NCI-H146 treated with DMSO at 0.1 percent for 48 hours (cell line): ENCODE results near the gene PTPRN2.

ENCODE experiments used
- DNase-seq: peaks from one replicate; lab custom pipeline; 2025; ENCODE audit not compliant: unreplicated experiment; lab: John Stamatoyannopoulos, UW

The PTPRN2 gene

GRCh38 chr7:158556721-158557440 lies 30.7 kb downstream of the PTPRN2 start:
- DNase-seq, result no peak

GRCh38 chr7:158555034-158555520 lies 32.5 kb downstream of the PTPRN2 start:
- no peak for DNase-seq

GRCh38 chr7:158550886-158551452 lies 36.7 kb downstream of the PTPRN2 start:
- DNase-seq, result no peak

GRCh38 chr7:158550394-158550700 lies 37.3 kb downstream of the PTPRN2 start:
- DNase-seq, result no peak

GRCh38 chr7:158549616-158550393 lies 37.8 kb downstream of the PTPRN2 start:
- no peak for DNase-seq

GRCh38 chr7:158549176-158549615 lies 38.4 kb downstream of the PTPRN2 start:
- no peak for DNase-seq

GRCh38 chr7:158548726-158549125 lies 38.9 kb downstream of the PTPRN2 start:
- DNase-seq, result no peak

- no peak for DNase-seq
Measured at GRCh38 chr7:158547817-158548216, 39.8 kb downstream of the PTPRN2 start.

GRCh38 chr7:158546626-158547025 lies 41.0 kb downstream of the PTPRN2 start:
- no peak for DNase-seq

GRCh38 chr7:158546214-158546613 lies 41.4 kb downstream of the PTPRN2 start:
- no peak for DNase-seq

GRCh38 chr7:158544708-158545107 lies 42.9 kb downstream of the PTPRN2 start:
- DNase-seq, result no peak

- DNase-seq, result no peak
Measured at GRCh38 chr7:158543840-158544239, 43.8 kb downstream of the PTPRN2 start.

- DNase-seq, result no peak
Measured at GRCh38 chr7:158542651-158543566, 44.7 kb downstream of the PTPRN2 start.

GRCh38 chr7:158541346-158542010 lies 46.1 kb downstream of the PTPRN2 start:
- DNase-seq, result no peak

- no peak for DNase-seq
Measured at GRCh38 chr7:158539711-158540146, 47.9 kb downstream of the PTPRN2 start.

- DNase-seq, result no peak
Measured at GRCh38 chr7:158538156-158538946, 49.3 kb downstream of the PTPRN2 start.

- DNase-seq, result no peak
Measured at GRCh38 chr7:158537516-158537882, 50.1 kb downstream of the PTPRN2 start.

GRCh38 chr7:158536871-158537515 lies 50.6 kb downstream of the PTPRN2 start:
- no peak for DNase-seq

GRCh38 chr7:158535079-158535478 lies 52.5 kb downstream of the PTPRN2 start:
- no peak for DNase-seq
